Panc1 (cell line): ENCODE results near the gene SHROOM3.
"Not testable (repeated sequence)": the region's sequence is repeated elsewhere in the genome, so short reads cannot be mapped to it uniquely, and the experiment has no call there.

Experiments used
- POLR2AphosphoS5 ChIP-seq: IDR thresholded peaks from 2 replicates; pipeline ENCODE4 v1.6.1; 2012; ENCODE audit warnings: mild to moderate bottlenecking, low read depth, low read length, moderate library complexity
- TCF7L2 ChIP-seq: IDR thresholded peaks from 2 replicates; pipeline ENCODE4 v1.6.1; 2011; ENCODE audit warnings: mild to moderate bottlenecking, low read depth, low read length, inconsistent platforms
- TF ChIP-seq, protein P1 (sequence below): fragments of 450-650 bp; IDR thresholded peaks from 2 replicates; pipeline ENCODE4 v1.5.1; 2017; ENCODE audit warnings: mild to moderate bottlenecking

DNA sequence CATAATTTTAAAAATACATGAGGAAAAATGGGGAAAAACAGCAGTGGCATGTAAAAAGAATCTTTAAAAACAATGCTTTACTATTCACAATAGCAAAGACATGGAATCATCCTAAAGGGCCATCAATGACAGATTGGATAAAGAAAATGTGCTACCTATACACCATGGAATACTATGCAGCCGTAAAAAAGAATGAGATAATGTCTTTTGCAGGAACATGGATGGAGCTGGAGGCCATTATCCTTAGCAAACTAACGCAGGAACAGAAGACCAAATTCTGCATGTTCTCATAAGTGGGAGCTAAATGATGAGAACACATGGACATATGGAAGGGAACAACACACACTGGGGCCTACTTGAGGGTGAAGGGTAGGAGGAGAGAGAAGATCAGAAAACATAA is 287.1 kb downstream of the SHROOM3 start:
- TF ChIP-seq, protein P1, sequence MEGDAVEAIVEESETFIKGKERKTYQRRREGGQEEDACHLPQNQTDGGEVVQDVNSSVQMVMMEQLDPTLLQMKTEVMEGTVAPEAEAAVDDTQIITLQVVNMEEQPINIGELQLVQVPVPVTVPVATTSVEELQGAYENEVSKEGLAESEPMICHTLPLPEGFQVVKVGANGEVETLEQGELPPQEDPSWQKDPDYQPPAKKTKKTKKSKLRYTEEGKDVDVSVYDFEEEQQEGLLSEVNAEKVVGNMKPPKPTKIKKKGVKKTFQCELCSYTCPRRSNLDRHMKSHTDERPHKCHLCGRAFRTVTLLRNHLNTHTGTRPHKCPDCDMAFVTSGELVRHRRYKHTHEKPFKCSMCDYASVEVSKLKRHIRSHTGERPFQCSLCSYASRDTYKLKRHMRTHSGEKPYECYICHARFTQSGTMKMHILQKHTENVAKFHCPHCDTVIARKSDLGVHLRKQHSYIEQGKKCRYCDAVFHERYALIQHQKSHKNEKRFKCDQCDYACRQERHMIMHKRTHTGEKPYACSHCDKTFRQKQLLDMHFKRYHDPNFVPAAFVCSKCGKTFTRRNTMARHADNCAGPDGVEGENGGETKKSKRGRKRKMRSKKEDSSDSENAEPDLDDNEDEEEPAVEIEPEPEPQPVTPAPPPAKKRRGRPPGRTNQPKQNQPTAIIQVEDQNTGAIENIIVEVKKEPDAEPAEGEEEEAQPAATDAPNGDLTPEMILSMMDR, result not testable (repeated sequence)
- not testable (repeated sequence) for TF ChIP-seq TCF7L2, POLR2AphosphoS5
